Panc1 (cell line): Measurements from ENCODE around the gene CETN1. TPM values are rescaled to one million over a fixed set of nuclear protein-coding genes. Genes with fewer than 3 reads are reported as not detected.

Experiments
- ATAC-seq: fragments of 200-7000 bp; cut with Tn5 transposase; 2 replicates; pipeline ENCODE4 v1.9.1; 2020; ENCODE audit warnings: mild to moderate bottlenecking, moderate library complexity
- BruUV-seq: library from RNA; stranded (reverse); fragments of 400-500 nt; replicated peaks from 2 replicates; lab custom pipeline; 2021; lab: Mats Ljungman, UMichigan
- CTCF ChIA-PET: fragments of 300-600 bp; sonication (Branson Sonifier 250); formaldehyde crosslinking; loops from one replicate; lab custom pipeline; 2022; ENCODE audit warnings: antibody characterized with exemption; lab: Charles Lee
- POLR2A ChIA-PET: fragments of 300-600 bp; sonication (Branson Sonifier 250); formaldehyde crosslinking; loops from one replicate; lab custom pipeline; 2022; ENCODE audit warnings: antibody characterized with exemption; lab: Charles Lee
- DNase-seq: peaks from one replicate; pipeline ENCODE4 v3.0.0-alpha.2; 2010; ENCODE audit warnings: low read depth, low spot score
- H3K27ac ChIP-seq: 2 replicates; pipeline ENCODE4 v1.5.1; 2011; ENCODE audit warnings: mild to moderate bottlenecking, low read length, inconsistent platforms
- H3K27me3 ChIP-seq: fragments of 200-500 bp; sonication (Bioruptor generic); 2 replicates; pipeline ENCODE4 v1.6.0; 2014; ENCODE audit warnings: low read length, inconsistent platforms; ENCODE audit not compliant: control insufficient read depth, insufficient read depth
- H3K36me3 ChIP-seq: fragments of 200-500 bp; sonication (Bioruptor generic); 2 replicates; pipeline ENCODE4 v1.5.1; 2014; ENCODE audit warnings: inconsistent platforms, mild to moderate bottlenecking, low read length, moderate library complexity; ENCODE audit not compliant: control insufficient read depth, insufficient read depth
- H3K4me1 ChIP-seq: 2 replicates; pipeline ENCODE4 v1.5.1; 2011; ENCODE audit warnings: inconsistent platforms, mild to moderate bottlenecking, low read length, moderate library complexity; ENCODE audit not compliant: control insufficient read depth, insufficient read depth
- H3K4me3 ChIP-seq, 2 experiments: 2 replicates each; pipeline ENCODE4 v1.5.1; 2011 to 2012; ENCODE audit warnings: low read depth in 2 of 2, low read length in 2 of 2, mild to moderate bottlenecking in 2 of 2, inconsistent platforms in 1 of 2, moderate library complexity in 1 of 2
- H3K9me3 ChIP-seq: fragments of 200-500 bp; sonication (Bioruptor generic); 2 replicates; pipeline ENCODE4 v1.5.1; 2014; ENCODE audit warnings: low read depth, mild to moderate bottlenecking, inconsistent platforms, low read length, moderate library complexity; ENCODE audit not compliant: control insufficient read depth, insufficient read depth
- CTCF ChIP-seq: fragments of 450-650 bp; IDR thresholded peaks from 2 replicates; pipeline ENCODE4 v1.5.1; 2017; ENCODE audit warnings: mild to moderate bottlenecking
- POLR2AphosphoS5 ChIP-seq: IDR thresholded peaks from 2 replicates; pipeline ENCODE4 v1.6.1; 2012; ENCODE audit warnings: mild to moderate bottlenecking, low read depth, low read length, moderate library complexity
- REST ChIP-seq, 2 experiments: IDR thresholded peaks; 2 replicates each; pipeline ENCODE4 v1.6.1; 2011 to 2012; ENCODE audit warnings: low read depth in 2 of 2, control low read depth in 1 of 2, low read length in 1 of 2, mild to moderate bottlenecking in 1 of 2, moderate library complexity in 1 of 2; ENCODE audit not compliant: insufficient read depth in 1 of 2
- SIN3A ChIP-seq: IDR thresholded peaks from 2 replicates; pipeline ENCODE4 v1.6.1; 2012; ENCODE audit warnings: low read depth, mild to moderate bottlenecking, low read length, moderate library complexity, borderline replicate concordance; ENCODE audit not compliant: insufficient read depth
- TCF7L2 ChIP-seq: IDR thresholded peaks from 2 replicates; pipeline ENCODE4 v1.6.1; 2011; ENCODE audit warnings: mild to moderate bottlenecking, low read depth, low read length, inconsistent platforms
- in situ Hi-C: cut with HindIII; loops from 2 replicates; pipeline ENCODE4 v1.10.0; 2016; ENCODE audit warnings: low sequenced_read_pairs, low pct_unique_long_range_greater_than_20kb
- intact Hi-C: fragments of 100-400 bp; cut with micrococcal nuclease; formaldehyde crosslinking; loops from one replicate; pipeline ENCODE4 v1.10.0; 2022; ENCODE audit not compliant: unreplicated experiment
- total RNA-seq: library from RNA; stranded (reverse); gene quantifications from one replicate; pipeline ENCODE4 v1.2.1, GENCODE V29; 2021; ENCODE audit not compliant: unreplicated experiment

The CETN1 gene
- total RNA-seq, 1 experiment from 2014 or later: not detected

GRCh38 chr18:564708-565561 is 15.2 kb upstream of the CETN1 start:
- BruUV-seq: no TSS peak
- in situ Hi-C loops (no loop called here), intact Hi-C loops (no loop called here)
- TF ChIP-seq POLR2AphosphoS5: no peak
- no peak for TF ChIP-seq REST (IDR thresholded peaks at IDR 0.05; ENCODE audit: insufficient read depth in 1 of 2, low read depth in 2 of 2, low read length in 1 of 2)
- H3K9me3 ChIP-seq: no peaks in the 10 kb centered on the region
- H3K4me3 ChIP-seq: no peak overlapping the region
- no peaks in the 10 kb centered on the region for H3K4me1 ChIP-seq
- H3K36me3 ChIP-seq: no peaks in the 10 kb centered on the region
- H3K27ac ChIP-seq: no peak overlapping the region
- no peak for ATAC-seq
- ChIA-PET CTCF (no interaction called here), POLR2A (no interaction called here)
- H3K27me3 ChIP-seq: no peaks in the 10 kb centered on the region; the same call in 1 of the 2 replicates
- no peak for DNase-seq

GRCh38 chr18:565562-566061 is 14.6 kb upstream of the CETN1 start:
- H3K4me3 ChIP-seq: no peak overlapping the region
- DNase-seq (no peak), ATAC-seq (no peak)
- no peaks in the 10 kb centered on the region for H3K9me3 ChIP-seq
- no peak overlapping the region for H3K27ac ChIP-seq
- no peaks in the 10 kb centered on the region; the same call in 1 of the 2 replicates for H3K27me3 ChIP-seq
- H3K4me1 ChIP-seq: no peaks in the 10 kb centered on the region
- no peaks in the 10 kb centered on the region for H3K36me3 ChIP-seq
- POLR2A ChIA-PET: no interaction called here
- BruUV-seq: no TSS peak
- intact Hi-C loops: no loop called here
- CTCF ChIA-PET: no interaction called here
- in situ Hi-C loops: no loop called here
- TF ChIP-seq CTCF: no peak

- Histone ChIP-seq H3K9me3 (no peaks in the 10 kb centered on the region), H3K27ac (no peak overlapping the region), H3K4me1 (no peaks in the 10 kb centered on the region), H3K27me3 (no peaks in the 10 kb centered on the region; the same call in 1 of the 2 replicates), H3K36me3 (no peaks in the 10 kb centered on the region), H3K4me3 (no peak overlapping the region)
- ATAC-seq (no peak), DNase-seq (no peak)
- CTCF ChIA-PET: no interaction called here
- POLR2A ChIA-PET: no interaction called here
- no peak for TF ChIP-seq TCF7L2
- no peak for TF ChIP-seq REST (IDR thresholded peaks at IDR 0.05; ENCODE audit: insufficient read depth in 1 of 2, low read depth in 2 of 2, low read length in 1 of 2)
- TF ChIP-seq POLR2AphosphoS5: no peak
- TF ChIP-seq CTCF: no peak
- TF ChIP-seq SIN3A: no peak
- BruUV-seq: no TSS peak
- intact Hi-C loops (no loop called here), in situ Hi-C loops (no loop called here)
These were observed 13.1 kb upstream of the CETN1 start for GRCh38 chr18:567122-567521.
